LNCaP clone FGC (cell line): Measurements from ENCODE around the gene KPTN.
"Not testable (repeated sequence)": the region's sequence is repeated elsewhere in the genome, so short reads cannot be mapped to it uniquely, and the experiment has no call there.

ENCODE experiments used
- DNase-seq: peaks from one replicate; pipeline ENCODE4 v3.0.0-alpha.2; 2011; ENCODE audit warnings: low read depth
- H3K4me3 ChIP-seq: 2 replicates; pipeline ENCODE4 v1.5.1; 2011; ENCODE audit warnings: mild to moderate bottlenecking, low read depth, low read length, control low read depth
- CTCF ChIP-seq: IDR thresholded peaks from 2 replicates; pipeline ENCODE4 v1.5.1; 2012; ENCODE audit warnings: mild to moderate bottlenecking; ENCODE audit not compliant: control insufficient read depth, insufficient read depth; ENCODE audit errors: extremely low read depth

The KPTN gene

GRCh38 chr19:47491358-47492136 lies 7.5 kb upstream of the KPTN start:
- TF ChIP-seq CTCF = no peak
- no peak overlapping the region for H3K4me3 ChIP-seq
- DNase-seq = no peak

DNA sequence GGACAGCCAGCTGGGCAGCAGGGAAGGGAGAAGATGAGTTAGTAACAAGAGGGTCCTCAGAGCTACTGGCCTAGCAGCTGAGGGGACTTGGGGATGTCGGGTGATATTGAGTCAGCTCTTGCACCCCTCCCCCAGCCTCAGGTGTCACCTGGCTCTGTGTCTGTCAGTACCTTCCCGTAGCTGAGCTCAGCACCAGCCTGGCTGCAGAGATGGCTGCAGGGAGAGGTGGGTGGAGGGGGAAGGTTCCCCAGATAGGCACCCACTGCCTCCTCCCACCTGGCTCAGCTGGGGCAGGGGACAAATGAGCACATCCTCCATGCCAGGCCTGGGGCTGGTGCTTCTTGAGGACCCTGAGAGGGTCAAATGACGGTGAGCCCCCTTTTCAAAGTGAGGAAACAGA lies 6.8 kb upstream of the KPTN start:
- H3K4me3 ChIP-seq = no peak overlapping the region
- TF ChIP-seq CTCF = no peak
- no peak for DNase-seq

- TF ChIP-seq CTCF = no peak
Measured at GRCh38 chr19:47490031-47490430, 6.0 kb upstream of the KPTN start.

DNA sequence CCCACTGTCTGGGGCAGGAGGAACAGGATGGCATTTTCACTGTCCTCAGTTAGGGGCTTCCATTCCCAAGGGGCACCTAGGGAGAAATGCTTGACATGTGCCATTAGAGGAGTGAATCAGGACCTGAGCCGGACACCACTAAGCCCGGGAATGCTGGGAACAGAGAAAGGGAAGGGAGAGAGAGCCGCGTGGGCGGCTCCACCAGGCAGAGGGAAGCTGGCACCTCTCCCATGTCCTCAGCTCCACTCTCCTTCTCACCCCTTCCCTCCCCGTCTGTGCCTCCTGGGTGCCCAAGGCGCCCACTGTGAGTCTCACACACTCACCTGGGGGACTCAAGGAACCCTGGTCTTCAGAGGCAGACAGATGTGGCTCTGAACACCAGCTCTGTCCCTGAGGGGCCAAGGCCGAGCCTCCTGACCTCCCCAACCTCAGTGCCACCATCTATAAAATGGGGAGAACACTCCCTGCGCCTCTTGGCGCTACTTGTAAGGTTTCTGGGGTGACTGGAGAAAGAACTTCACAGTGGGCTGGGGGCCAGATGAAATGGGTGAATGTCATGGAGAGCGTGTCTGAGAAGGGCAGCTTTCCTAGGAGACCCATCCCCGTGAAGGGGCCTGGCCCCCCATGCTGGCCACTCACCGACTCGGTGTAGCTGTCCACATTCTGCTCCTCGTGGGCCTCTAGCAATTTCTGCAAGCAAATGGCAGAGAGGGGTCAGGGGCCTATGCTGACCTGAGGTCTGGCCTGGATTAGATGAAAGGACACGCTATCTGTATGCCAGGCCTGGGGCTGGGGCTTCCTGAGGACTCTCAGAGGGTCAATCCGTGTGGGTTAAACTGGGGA lies 5.3 kb upstream of the KPTN start:
- no peak for TF ChIP-seq CTCF
- no peak overlapping the region for H3K4me3 ChIP-seq
- no peak for DNase-seq

More at GRCh38 chr19:47490031-47490430, 6.0 kb upstream of the KPTN start:
- DNase-seq = no peak
- H3K4me3 ChIP-seq = no peak overlapping the region

- no peak for DNase-seq
- H3K4me3 ChIP-seq = no peak overlapping the region
- no peak for TF ChIP-seq CTCF
Measured at GRCh38 chr19:47487551-47488515, 3.8 kb upstream of the KPTN start.

GRCh38 chr19:47486900-47487299 lies 2.9 kb upstream of the KPTN start:
- H3K4me3 ChIP-seq = no peak overlapping the region
- TF ChIP-seq CTCF = no peak
- no peak for DNase-seq

- H3K4me3 ChIP-seq, DNase-seq: not testable (repeated sequence)
Measured at GRCh38 chr19:47486220-47486619, 2.2 kb upstream of the KPTN start.
